ENCODE results near the gene NGLY1. TPM values are rescaled to one million over a fixed set of nuclear protein-coding genes. Genes with fewer than 3 reads are reported as not detected.

The NGLY1 gene
- total RNA-seq, 1 donor: 30.4 TPM

DNA sequence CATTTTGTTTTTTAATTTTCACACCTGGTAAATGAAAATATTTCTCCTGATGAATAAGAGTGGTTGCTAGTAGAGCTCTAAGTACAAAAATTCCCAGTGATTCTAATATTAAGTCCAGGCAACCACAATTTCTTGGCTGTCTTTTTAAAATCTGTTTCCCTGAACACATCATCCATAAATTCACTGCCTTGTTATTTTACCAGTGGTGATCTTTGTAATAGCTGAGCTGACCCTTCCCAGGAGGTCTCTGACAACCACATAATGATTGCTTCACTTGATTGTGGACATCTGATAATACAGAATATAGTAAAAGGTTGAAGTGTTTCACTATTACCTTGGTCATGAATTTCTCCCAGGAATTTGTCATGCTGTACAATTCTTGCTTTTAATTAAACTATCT is 104.7 kb downstream of the NGLY1 start:
- no peak for DNase-seq (ENCODE audit: low read depth)
- TF ChIP-seq, protein P1, sequence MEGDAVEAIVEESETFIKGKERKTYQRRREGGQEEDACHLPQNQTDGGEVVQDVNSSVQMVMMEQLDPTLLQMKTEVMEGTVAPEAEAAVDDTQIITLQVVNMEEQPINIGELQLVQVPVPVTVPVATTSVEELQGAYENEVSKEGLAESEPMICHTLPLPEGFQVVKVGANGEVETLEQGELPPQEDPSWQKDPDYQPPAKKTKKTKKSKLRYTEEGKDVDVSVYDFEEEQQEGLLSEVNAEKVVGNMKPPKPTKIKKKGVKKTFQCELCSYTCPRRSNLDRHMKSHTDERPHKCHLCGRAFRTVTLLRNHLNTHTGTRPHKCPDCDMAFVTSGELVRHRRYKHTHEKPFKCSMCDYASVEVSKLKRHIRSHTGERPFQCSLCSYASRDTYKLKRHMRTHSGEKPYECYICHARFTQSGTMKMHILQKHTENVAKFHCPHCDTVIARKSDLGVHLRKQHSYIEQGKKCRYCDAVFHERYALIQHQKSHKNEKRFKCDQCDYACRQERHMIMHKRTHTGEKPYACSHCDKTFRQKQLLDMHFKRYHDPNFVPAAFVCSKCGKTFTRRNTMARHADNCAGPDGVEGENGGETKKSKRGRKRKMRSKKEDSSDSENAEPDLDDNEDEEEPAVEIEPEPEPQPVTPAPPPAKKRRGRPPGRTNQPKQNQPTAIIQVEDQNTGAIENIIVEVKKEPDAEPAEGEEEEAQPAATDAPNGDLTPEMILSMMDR (IDR thresholded peaks at IDR 0.05; ENCODE audit: insufficient read depth, low read length): no peak
- no peak overlapping the region for H3K4me3 ChIP-seq (ENCODE audit: low read depth, low read length)

DNA sequence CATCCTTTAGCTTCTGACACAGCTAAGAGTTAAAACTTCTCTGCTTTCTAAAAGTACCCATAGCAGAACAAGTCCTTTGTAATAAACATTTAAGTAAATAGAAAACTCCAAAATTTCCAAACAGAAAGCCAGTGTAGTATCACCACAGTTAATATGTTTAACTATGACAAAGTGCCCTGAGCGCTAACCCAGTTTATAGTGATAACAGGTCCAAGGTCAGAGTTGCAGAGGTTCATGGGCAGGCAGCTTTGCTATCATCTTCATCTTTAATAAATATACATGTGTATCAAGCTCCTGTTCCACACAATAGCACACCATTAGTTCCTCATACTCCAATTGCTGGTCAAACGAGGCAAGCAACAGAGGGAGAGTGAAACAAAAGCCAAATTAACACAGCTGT is 106.1 kb downstream of the NGLY1 start:
- H3K4me3 ChIP-seq (ENCODE audit: low read depth, low read length): no peak overlapping the region
- TF ChIP-seq, protein P1 (IDR thresholded peaks at IDR 0.05; ENCODE audit: insufficient read depth, low read length): no peak
- DNase-seq (ENCODE audit: low read depth): no peak

DNA sequence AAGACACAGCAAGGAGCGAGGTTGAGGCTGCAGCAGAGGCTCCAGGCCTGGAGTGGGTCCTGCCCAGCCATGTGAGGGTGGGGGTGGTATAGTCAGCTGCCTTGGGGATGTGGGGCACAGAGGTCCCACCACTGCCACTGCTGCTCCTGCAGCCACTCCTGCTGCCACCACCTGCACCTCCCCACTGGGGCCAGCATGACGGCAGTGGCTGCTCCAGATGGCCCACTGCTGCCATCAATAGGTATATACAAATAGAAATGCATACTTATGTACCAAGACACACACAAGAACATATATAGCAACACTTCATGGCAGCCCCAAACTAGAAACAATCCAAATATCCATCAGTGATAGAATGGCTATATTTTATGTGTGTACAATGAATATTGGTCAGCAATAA is 108.6 kb downstream of the NGLY1 start:
- TF ChIP-seq, protein P1 (IDR thresholded peaks at IDR 0.05; ENCODE audit: insufficient read depth, low read length): no peak
- H3K4me3 ChIP-seq (ENCODE audit: low read depth, low read length): no peak overlapping the region
- no peak for DNase-seq (ENCODE audit: low read depth)

DNA sequence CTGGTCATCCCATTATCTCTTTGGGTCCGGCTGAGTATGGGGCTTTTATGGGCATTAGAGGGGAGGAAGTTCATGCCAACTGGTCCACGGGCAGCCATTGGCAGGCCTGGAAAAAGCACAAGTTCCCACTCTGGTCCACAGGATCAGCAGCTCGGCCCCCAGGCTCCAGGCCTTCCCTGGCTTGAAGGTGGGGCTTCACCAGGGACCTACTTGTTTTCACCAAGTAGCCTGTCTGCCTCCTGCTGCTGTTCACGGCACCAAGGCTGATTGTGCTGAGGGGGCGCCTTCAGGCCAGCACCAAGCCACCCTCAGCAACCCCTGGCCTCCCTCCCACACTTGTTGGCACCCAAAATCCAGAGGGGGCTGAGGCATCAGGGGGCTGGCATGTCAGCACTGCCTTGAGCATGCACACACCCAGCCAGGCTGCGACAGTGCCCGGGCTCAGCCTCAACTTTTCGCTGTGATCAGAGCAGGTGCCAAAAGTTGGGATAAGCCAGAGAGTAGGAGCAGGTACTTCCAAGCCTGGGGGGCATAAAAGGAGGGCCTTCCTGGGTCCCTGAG is 109.4 kb downstream of the NGLY1 start:
- no peak for DNase-seq (ENCODE audit: low read depth)
- H3K4me3 ChIP-seq (ENCODE audit: low read depth, low read length): no peak overlapping the region
- TF ChIP-seq, protein P1 (IDR thresholded peaks at IDR 0.05; ENCODE audit: insufficient read depth, low read length): no peak

Small RNAs within 50 kb of the gene (small RNA-seq; reads per million reads assigned to genes)
- not detected for gene CRIP1P2

Other genes with a start within 250 kb of the NGLY1 start
- gene TOP2B, start 118.5 kb downstream of the NGLY1 start, total RNA-seq (ENCODE audit: low replicate concordance): 76.6 and 176 TPM in 2 replicates
- 7.6 and 19.5 TPM in 2 replicates for gene OXSM, start 6.6 kb upstream of the NGLY1 start, total RNA-seq (ENCODE audit: low replicate concordance)